NB4 (cell line): ENCODE measurements around the gene CFAP65.

Source experiments
- CTCF ChIP-seq: IDR thresholded peaks from one replicate; pipeline ENCODE4 v1.5.1; 2012; ENCODE audit warnings: low read depth, low read length
- MAX ChIP-seq: IDR thresholded peaks from 2 replicates; pipeline ENCODE4 v1.6.1; 2011; ENCODE audit warnings: low read depth, low read length
- MYC ChIP-seq: IDR thresholded peaks from 2 replicates; pipeline ENCODE4 v1.6.1; 2011; ENCODE audit warnings: low read depth, low read length

- TF ChIP-seq MYC = no peak
- TF ChIP-seq CTCF = no peak
- no peak for TF ChIP-seq MAX
Observed at GRCh38 chr2:218992196-218992595, 49.1 kb downstream of the CFAP65 start.
